GM12892 (cell line): Measurements from ENCODE around the gene MED12L.

Experiments used
- DNase-seq: peaks from one replicate; pipeline ENCODE4 v3.0.0; 2011; ENCODE audit not compliant: insufficient read length
- FAIRE-seq: peaks from 2 replicates; lab custom pipeline; 2011; peaks lifted over from hg19 to GRCh38; lab: Jason Lieb, UNC
- POLR2A ChIP-seq: IDR thresholded peaks from 2 replicates; pipeline ENCODE4 v1.6.1; 2011; ENCODE audit warnings: low read depth, low read length, control low read depth
- POLR2AphosphoS5 ChIP-seq: IDR thresholded peaks from 2 replicates; pipeline ENCODE4 v1.6.1; 2011; ENCODE audit warnings: low read depth, low read length, control low read depth
- TAF1 ChIP-seq: IDR thresholded peaks from 2 replicates; pipeline ENCODE4 v1.6.1; 2011; ENCODE audit warnings: low read depth, mild to moderate bottlenecking, control low read depth, low read length, borderline replicate concordance

The MED12L gene

GRCh38 chr3:151483961-151484520, 398.6 kb downstream of the MED12L start:
- DNase-seq = no peak
- TF ChIP-seq TAF1 (no peak), POLR2A (no peak), POLR2AphosphoS5 (no peak)
- FAIRE-seq = no peak
